HG02970 (cell line): ENCODE results near the gene PCLAF.
"Not testable (repeated sequence)": the region's sequence is repeated elsewhere in the genome, so short reads cannot be mapped to it uniquely, and the experiment has no call there.

Experiments used
- ATAC-seq: cut with Tn5 transposase; IDR thresholded peaks from one replicate; pipeline ENCODE4 v1.9.1; 2021; ENCODE audit warnings: mild to moderate bottlenecking, moderate library complexity, moderate number of reproducible peaks; ENCODE audit not compliant: unreplicated experiment, low FRiP score

The PCLAF gene

GRCh38 chr15:64326975-64327374, 54.3 kb downstream of the PCLAF start:
- not testable (repeated sequence) for ATAC-seq

- not testable (repeated sequence) for ATAC-seq
Observed at GRCh38 chr15:64326458-64326857, 54.8 kb downstream of the PCLAF start.

GRCh38 chr15:64324165-64324877, 56.9 kb downstream of the PCLAF start:
- ATAC-seq: no peak

GRCh38 chr15:64315216-64315615, 66.0 kb downstream of the PCLAF start:
- no peak for ATAC-seq

- no peak for ATAC-seq
Observed at GRCh38 chr15:64314456-64314855, 66.8 kb downstream of the PCLAF start.
